Neural progenitor cell (in vitro differentiated cells): ENCODE results near the gene CAMSAP1. TPM values are rescaled to one million over a fixed set of nuclear protein-coding genes. Genes with fewer than 3 reads are reported as not detected.

Source experiments
- DNase-seq: peaks from one replicate; pipeline ENCODE4 v3.0.0-alpha.2; 2016; ENCODE audit warnings: low spot score
- H2AFZ ChIP-seq: fragments of 200-600 bp; sonication (generic); replicated peaks from 2 replicates; pipeline ENCODE4 v1.6.1; 2016; ENCODE audit warnings: antibody characterized with exemption
- H3F3A ChIP-seq: fragments of 200-600 bp; sonication (generic); 2 replicates; pipeline ENCODE4 v1.6.1; 2016; ENCODE audit warnings: antibody characterized with exemption, low read depth
- H3K27ac ChIP-seq: fragments of 200-600 bp; sonication (generic); 2 replicates; pipeline ENCODE4 v1.5.1; 2016; ENCODE audit warnings: mild to moderate bottlenecking
- H3K27me3 ChIP-seq: fragments of 200-600 bp; sonication (generic); 2 replicates; pipeline ENCODE4 v1.6.1; 2016; ENCODE audit warnings: mild to moderate bottlenecking, moderate library complexity
- H3K36me3 ChIP-seq: fragments of 200-600 bp; sonication (generic); 2 replicates; pipeline ENCODE4 v1.5.1; 2016
- H3K4me1 ChIP-seq: fragments of 200-600 bp; sonication (generic); 2 replicates; pipeline ENCODE4 v1.6.1; 2016; ENCODE audit warnings: mixed run types
- H3K4me2 ChIP-seq: fragments of 200-600 bp; sonication (generic); 2 replicates; pipeline ENCODE4 v1.6.1; 2016
- H3K4me3 ChIP-seq: fragments of 200-600 bp; sonication (generic); 2 replicates; pipeline ENCODE4 v1.5.1; 2016
- H3K79me2 ChIP-seq: fragments of 200-600 bp; sonication (generic); 2 replicates; pipeline ENCODE4 v1.6.1; 2016; ENCODE audit warnings: low read depth
- H3K9ac ChIP-seq: fragments of 200-600 bp; sonication (generic); 2 replicates; pipeline ENCODE4 v1.6.1; 2016
- H3K9me3 ChIP-seq: fragments of 200-600 bp; sonication (generic); 2 replicates; pipeline ENCODE4 v1.5.1; 2016; ENCODE audit warnings: low read depth
- H4K20me1 ChIP-seq: fragments of 200-600 bp; sonication (generic); 2 replicates; pipeline ENCODE4 v1.6.1; 2016; ENCODE audit warnings: low read depth
- H3K27ac Mint-ChIP-seq: 3 replicates; pipeline ENCODE4 v1.8.0; 2021; ENCODE audit warnings: mixed read lengths
- H3K27me3 Mint-ChIP-seq: 2 replicates; pipeline ENCODE4 v1.8.0; 2022; ENCODE audit warnings: low read depth, mild to moderate bottlenecking, inconsistent platforms, moderate library complexity, mixed read lengths; ENCODE audit not compliant: insufficient read depth
- H3K36me3 Mint-ChIP-seq: 3 replicates; pipeline ENCODE4 v1.8.0; 2021; ENCODE audit warnings: mixed read lengths
- H3K4me1 Mint-ChIP-seq: 3 replicates; pipeline ENCODE4 v1.8.0; 2021; ENCODE audit warnings: mixed read lengths
- H3K4me3 Mint-ChIP-seq: 3 replicates; pipeline ENCODE4 v1.8.0; 2021; ENCODE audit warnings: mild to moderate bottlenecking, moderate library complexity, mixed read lengths
- H3K9me3 Mint-ChIP-seq: 3 replicates; pipeline ENCODE4 v1.8.0; 2020; ENCODE audit warnings: mixed read lengths
- CTCF ChIP-seq: fragments of 200-600 bp; sonication (generic); IDR thresholded peaks from 2 replicates; pipeline ENCODE4 v1.5.1; 2017; ENCODE audit warnings: antibody characterized with exemption, mild to moderate bottlenecking
- EZH2 ChIP-seq: fragments of 200-600 bp; sonication (generic); IDR thresholded peaks from 2 replicates; pipeline ENCODE4 v1.6.1; 2017; ENCODE audit warnings: antibody characterized with exemption, mild to moderate bottlenecking, moderate library complexity
- EZH2phosphoT487 ChIP-seq: fragments of 200-600 bp; sonication (generic); IDR thresholded peaks from 2 replicates; pipeline ENCODE4 v1.6.1; 2017; ENCODE audit warnings: antibody characterized with exemption
- total RNA-seq: library from RNA; depleted of rRNA; stranded (reverse); fragments of >200 nt; gene quantifications from 2 replicates; pipeline ENCODE4 v1.2.3, GENCODE V29; 2015; ENCODE audit warnings: low replicate concordance

Gene CAMSAP1
- total RNA-seq, 1 donor from 2014 or later = 39.3 TPM

- Histone ChIP-seq H3K27ac (no peak overlapping the region), H3K9me3 (no peaks in the 10 kb centered on the region), H3K4me1 (no peaks in the 10 kb centered on the region), H3K27me3 (no peaks in the 10 kb centered on the region), H3K9ac (no peak overlapping the region), H3K4me3 (no peak overlapping the region), H2AFZ (no peak overlapping the region), H3K4me2 (no peak overlapping the region), H3F3A (no peaks in the 10 kb centered on the region), H3K36me3 (no peaks in the 10 kb centered on the region), H4K20me1 (no peaks in the 10 kb centered on the region), H3K79me2 (no peaks in the 10 kb centered on the region)
- no peaks in the 10 kb centered on the region for H3K27me3 Mint-ChIP-seq
- no peak overlapping the region for H3K27ac Mint-ChIP-seq
- peaks cover 8% of the 10 kb centered on the region for H3K9me3 Mint-ChIP-seq
- H3K4me1 Mint-ChIP-seq = peaks cover 2% of the 10 kb centered on the region
- H3K36me3 Mint-ChIP-seq = peaks cover 32% of the 10 kb centered on the region
- DNase-seq = no peak
- no peak for TF ChIP-seq EZH2
- H3K4me3 Mint-ChIP-seq = no peak overlapping the region
Measured at GRCh38 chr9:135932656-135933055, 25.3 kb upstream of the CAMSAP1 start.

- H3K4me2 ChIP-seq = no peak overlapping the region
- no peaks in the 10 kb centered on the region for H3K27me3 ChIP-seq
- H3K4me1 ChIP-seq = no peaks in the 10 kb centered on the region
- Mint-ChIP-seq H3K27ac (no peak overlapping the region), H3K4me3 (no peak overlapping the region), H3K9me3 (peaks cover 6% of the 10 kb centered on the region), H3K4me1 (peaks cover 2% of the 10 kb centered on the region), H3K36me3 (peaks cover 24% of the 10 kb centered on the region), H3K27me3 (no peaks in the 10 kb centered on the region)
- H4K20me1 ChIP-seq = no peaks in the 10 kb centered on the region
- H3K36me3 ChIP-seq = no peaks in the 10 kb centered on the region
- H3K9me3 ChIP-seq = no peaks in the 10 kb centered on the region
- DNase-seq = no peak
- H3K27ac ChIP-seq = no peak overlapping the region
- no peaks in the 10 kb centered on the region for H3F3A ChIP-seq
- no peaks in the 10 kb centered on the region for H3K79me2 ChIP-seq
- no peak overlapping the region for H3K9ac ChIP-seq
- H3K4me3 ChIP-seq = no peak overlapping the region
- TF ChIP-seq EZH2phosphoT487 = no peak
- no peak for TF ChIP-seq CTCF
- no peak for TF ChIP-seq EZH2
- no peak overlapping the region for H2AFZ ChIP-seq
Measured at GRCh38 chr9:135931349-135931820, 24.0 kb upstream of the CAMSAP1 start.

- no peak for TF ChIP-seq EZH2
- no peak for TF ChIP-seq EZH2phosphoT487
- no peak for TF ChIP-seq CTCF
Measured at GRCh38 chr9:135930446-135931345, 23.4 kb upstream of the CAMSAP1 start.

More at GRCh38 chr9:135930446-135931345, 23.4 kb upstream of the CAMSAP1 start:
- Histone ChIP-seq H3F3A (no peaks in the 10 kb centered on the region), H3K4me2 (no peak overlapping the region), H3K79me2 (no peaks in the 10 kb centered on the region), H4K20me1 (no peaks in the 10 kb centered on the region), H3K4me1 (no peaks in the 10 kb centered on the region), H3K9ac (no peak overlapping the region), H3K27ac (no peak overlapping the region), H2AFZ (no peak overlapping the region), H3K27me3 (no peaks in the 10 kb centered on the region), H3K9me3 (no peaks in the 10 kb centered on the region), H3K4me3 (no peak overlapping the region), H3K36me3 (no peaks in the 10 kb centered on the region)
- Mint-ChIP-seq H3K4me1 (peaks cover 2% of the 10 kb centered on the region), H3K27ac (peak overlapping the region; percentile 74), H3K4me3 (peak overlapping the region; percentile 50), H3K36me3 (peaks cover 20% of the 10 kb centered on the region), H3K27me3 (no peaks in the 10 kb centered on the region), H3K9me3 (peaks cover 2% of the 10 kb centered on the region)
- DNase-seq = no peak
